Cardiac fibroblast (primary cell): Measurements from ENCODE around the gene MS4A2.
"Not testable (repeated sequence)": the region's sequence is repeated elsewhere in the genome, so short reads cannot be mapped to it uniquely, and the experiment has no call there.

Source experiments
- DNase-seq, 2 donors: peaks; one replicate each; pipeline versions ENCODE4 v3.0.0 to v3.0.0-alpha.2; 2010; ENCODE audit warnings: low read depth in 2 of 2
- H3K4me3 ChIP-seq, 2 donors: replicated peaks in 1 of 2; 1 replicate in 1 of 2; 2 replicates in 1 of 2; pipeline ENCODE4 v1.5.1; 2011; ENCODE audit warnings: low read depth in 2 of 2, low read length in 2 of 2, mild to moderate bottlenecking in 2 of 2, moderate library complexity in 1 of 2
- TF ChIP-seq, protein P1 (sequence below): IDR thresholded peaks from one replicate; pipeline ENCODE4 v1.5.1; 2011; ENCODE audit warnings: low read depth, mild to moderate bottlenecking, low read length, inconsistent platforms

MS4A2 gene

DNA sequence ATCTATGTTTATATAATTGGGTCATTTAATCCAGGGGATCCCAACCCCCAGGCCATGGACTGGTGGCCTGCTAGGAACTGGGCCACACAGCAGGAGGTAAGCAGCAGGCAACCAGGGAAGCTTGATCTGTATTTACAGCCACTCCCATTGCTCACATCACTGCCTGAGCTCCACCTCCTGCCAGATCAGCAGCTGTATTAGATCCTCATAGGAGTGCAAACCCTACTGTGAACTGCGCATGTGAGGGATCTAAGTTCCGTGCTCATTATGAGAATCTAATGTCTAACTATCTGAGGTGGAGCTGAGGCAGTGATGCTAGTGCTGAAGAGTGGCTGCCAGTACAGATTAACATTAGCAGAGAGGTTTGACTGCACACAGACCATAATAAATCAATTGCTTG is 32.8 kb downstream of the MS4A2 start:
- TF ChIP-seq, protein P1, sequence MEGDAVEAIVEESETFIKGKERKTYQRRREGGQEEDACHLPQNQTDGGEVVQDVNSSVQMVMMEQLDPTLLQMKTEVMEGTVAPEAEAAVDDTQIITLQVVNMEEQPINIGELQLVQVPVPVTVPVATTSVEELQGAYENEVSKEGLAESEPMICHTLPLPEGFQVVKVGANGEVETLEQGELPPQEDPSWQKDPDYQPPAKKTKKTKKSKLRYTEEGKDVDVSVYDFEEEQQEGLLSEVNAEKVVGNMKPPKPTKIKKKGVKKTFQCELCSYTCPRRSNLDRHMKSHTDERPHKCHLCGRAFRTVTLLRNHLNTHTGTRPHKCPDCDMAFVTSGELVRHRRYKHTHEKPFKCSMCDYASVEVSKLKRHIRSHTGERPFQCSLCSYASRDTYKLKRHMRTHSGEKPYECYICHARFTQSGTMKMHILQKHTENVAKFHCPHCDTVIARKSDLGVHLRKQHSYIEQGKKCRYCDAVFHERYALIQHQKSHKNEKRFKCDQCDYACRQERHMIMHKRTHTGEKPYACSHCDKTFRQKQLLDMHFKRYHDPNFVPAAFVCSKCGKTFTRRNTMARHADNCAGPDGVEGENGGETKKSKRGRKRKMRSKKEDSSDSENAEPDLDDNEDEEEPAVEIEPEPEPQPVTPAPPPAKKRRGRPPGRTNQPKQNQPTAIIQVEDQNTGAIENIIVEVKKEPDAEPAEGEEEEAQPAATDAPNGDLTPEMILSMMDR, result no peak
- H3K4me3 ChIP-seq, result no peak overlapping the region
- DNase-seq, result no peak

DNA sequence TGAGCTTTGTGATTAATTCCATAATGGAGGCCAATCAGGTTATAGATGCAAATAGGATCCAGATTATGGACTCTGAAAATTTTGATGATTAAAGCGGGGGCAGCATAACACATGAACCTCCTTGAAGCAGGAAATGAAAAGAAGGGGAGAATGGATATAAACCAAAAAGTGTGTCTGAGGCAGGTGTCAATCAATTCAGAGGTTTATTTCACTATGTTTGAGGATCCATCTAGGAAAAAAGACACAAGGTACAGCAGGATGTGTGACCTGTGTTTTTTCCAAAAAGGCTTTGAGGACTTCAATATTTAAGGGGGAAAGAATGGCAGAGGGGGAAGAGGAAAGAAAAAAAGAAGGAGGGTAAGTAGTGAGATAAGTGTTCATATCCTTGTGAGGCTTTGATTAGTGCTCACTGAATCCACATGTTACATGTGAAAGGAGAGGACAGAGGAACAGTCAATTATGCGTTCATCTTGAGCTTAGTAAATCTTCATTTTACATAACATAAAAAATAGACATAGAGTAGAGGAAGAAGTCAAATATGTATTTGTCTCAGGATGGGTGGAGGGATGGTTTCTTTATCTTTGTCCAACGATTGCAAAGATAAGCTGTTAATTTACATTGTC is 34.1 kb downstream of the MS4A2 start:
- TF ChIP-seq, protein P1, result no peak
- no peak overlapping the region for H3K4me3 ChIP-seq
- no peak for DNase-seq

DNA sequence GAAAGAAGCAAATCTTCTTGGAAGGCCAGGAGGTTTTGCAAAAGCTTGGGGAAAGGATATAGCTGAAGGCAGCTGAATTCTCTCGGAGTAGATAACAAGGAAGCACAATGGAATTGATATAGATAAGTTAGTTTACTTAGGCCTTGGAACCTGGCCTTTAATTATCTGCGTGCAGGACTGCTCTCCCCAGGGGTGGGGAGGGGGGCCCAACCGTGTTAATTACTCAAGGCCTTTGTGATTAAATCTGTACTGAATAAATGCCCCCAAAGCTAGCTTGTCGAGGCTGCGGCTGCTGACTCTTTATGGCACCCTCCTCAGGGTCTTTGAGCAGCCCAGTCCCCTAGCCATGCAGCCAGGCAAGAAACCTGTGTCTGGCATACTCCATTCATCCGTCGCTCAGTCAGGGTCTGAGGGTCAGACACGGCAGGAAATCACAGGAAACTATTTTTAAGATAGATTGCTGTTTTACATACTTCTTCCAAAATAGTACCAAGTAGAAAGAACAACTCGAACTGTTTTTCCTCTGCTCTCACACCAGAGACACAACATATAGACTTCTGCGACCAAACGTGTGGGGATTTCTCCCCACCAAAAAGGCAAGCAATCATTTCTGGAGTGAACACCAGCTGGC is 36.5 kb downstream of the MS4A2 start:
- no peak for DNase-seq
- TF ChIP-seq, protein P1, result no peak
- no peak overlapping the region for H3K4me3 ChIP-seq

DNA sequence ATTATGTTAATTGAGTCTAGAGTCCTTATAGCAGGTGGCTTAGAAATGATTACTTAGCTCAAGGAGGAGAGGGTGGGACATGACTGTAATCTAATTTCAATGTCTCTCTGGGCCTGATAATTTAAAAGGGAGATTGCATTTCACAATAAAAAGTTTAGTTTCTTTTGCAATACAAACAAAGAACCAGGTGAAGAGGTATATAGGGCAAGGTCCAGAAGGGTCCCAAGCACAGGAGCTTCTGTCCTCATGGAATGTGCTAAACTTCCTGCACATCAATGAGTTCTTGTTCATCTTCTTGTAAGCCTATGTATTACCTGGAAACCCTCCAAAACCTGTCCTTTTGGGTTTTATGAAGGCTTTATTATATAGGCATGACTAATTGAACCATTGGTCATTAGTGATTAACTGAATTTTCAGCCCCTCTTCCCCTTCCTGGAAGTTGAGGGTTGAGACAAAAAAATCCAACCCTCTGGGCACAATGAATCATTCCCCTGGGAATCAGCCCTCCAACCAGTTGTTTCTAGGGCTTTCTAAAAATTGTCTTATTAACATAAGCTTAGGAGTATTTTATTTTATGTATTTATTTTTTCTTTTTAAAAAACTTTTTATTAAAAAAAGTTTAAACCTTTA is 37.6 kb downstream of the MS4A2 start:
- no peak overlapping the region for H3K4me3 ChIP-seq
- TF ChIP-seq, protein P1, result no peak

DNA sequence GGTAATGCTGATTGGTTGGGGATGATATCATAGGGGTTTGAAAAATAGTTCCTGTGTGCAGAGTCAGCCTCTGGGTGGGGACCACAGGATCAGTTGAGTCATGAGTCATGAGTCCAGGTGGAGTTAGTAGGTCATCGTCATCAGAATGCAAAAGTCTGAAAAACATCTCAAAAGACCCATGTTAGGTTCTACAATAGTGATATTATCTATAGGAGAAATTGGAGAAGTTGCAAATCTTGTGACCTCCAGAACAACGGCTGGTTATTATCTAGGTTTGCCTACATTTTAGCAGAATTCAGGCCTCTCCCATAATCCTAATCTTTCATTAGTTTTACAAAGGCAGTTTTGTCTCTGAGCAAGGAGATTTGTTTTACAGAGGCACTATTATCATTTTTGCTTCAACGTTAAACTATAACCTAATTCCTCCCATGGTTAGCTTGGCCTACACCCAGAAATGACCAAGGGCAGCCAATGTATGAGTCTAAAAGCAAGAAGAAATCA is 38.9 kb downstream of the MS4A2 start:
- no peak for DNase-seq
- TF ChIP-seq, protein P1, result no peak
- H3K4me3 ChIP-seq, result no peak overlapping the region

More for the DNA sequence above, 37.6 kb downstream of the MS4A2 start:
- DNase-seq, result no peak

DNA sequence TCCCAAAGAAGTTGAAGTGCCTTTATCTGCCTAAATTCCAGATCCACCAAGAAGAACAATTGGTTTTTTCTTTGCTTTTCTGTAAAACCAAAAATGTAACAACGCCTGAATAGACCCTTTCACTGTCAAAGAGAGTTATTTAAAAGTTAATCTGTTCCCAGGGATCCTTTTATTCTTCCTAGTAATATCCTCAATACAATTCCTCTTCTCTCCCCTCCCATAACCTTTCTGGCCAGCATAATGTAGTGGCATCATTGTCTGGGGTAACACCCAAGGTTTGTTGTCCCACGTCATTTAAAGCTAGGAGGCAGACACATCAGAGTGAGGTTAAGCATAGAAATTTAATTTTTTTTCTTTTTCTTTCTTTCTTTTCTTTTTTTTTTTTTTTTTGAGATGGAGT is 39.9 kb downstream of the MS4A2 start:
- TF ChIP-seq, protein P1, result no peak
- H3K4me3 ChIP-seq, result no peak overlapping the region
- no peak for DNase-seq

DNA sequence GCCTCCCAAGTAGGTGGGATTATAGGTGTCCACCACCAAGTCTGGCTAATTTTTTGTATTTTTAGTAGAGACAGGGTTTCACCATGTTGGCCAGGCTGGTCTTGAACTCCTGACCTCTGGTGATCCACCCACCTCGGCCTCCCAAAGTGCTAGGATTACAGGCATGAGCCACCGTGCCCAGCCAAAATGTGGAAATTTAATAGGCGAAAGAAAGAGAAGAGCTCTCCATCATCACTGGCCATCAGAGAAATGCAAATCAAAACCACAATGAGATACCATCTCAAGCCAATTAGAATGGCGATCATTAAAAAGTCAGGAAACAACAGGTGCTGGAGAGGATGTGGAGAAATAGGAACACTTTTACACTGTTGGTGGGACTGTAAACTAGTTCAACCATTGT is 40.4 kb downstream of the MS4A2 start:
- DNase-seq, H3K4me3 ChIP-seq: not testable (repeated sequence)
